H9 (cell line): ENCODE data around the gene INSL3. TPM values are rescaled to one million over a fixed set of nuclear protein-coding genes. Genes with fewer than 3 reads are reported as not detected.

Experiments used
- DNase-seq: peaks from one replicate; pipeline ENCODE4 v3.0.0-alpha.2; 2017
- H2AFZ ChIP-seq: one replicate; pipeline ENCODE4 v1.6.1; 2013; ENCODE audit warnings: mild to moderate bottlenecking, low read length, control low read depth, moderate library complexity
- H2AK5ac ChIP-seq: 2 replicates; pipeline ENCODE4 v1.6.1; 2013; ENCODE audit warnings: low read length, control low read depth, mixed read lengths; ENCODE audit not compliant: insufficient read length
- H2BK120ac ChIP-seq: one replicate; pipeline ENCODE4 v1.6.1; 2013; ENCODE audit warnings: low read depth, mild to moderate bottlenecking, low read length, control low read depth, inconsistent platforms; ENCODE audit not compliant: poor library complexity, severe bottlenecking
- H2BK12ac ChIP-seq: 2 replicates; pipeline ENCODE4 v1.6.1; 2013; ENCODE audit warnings: low read length, control low read depth, mixed read lengths, low read depth; ENCODE audit not compliant: insufficient read length
- H2BK15ac ChIP-seq: 2 replicates; pipeline ENCODE4 v1.6.1; 2013; ENCODE audit warnings: low read depth, low read length, control low read depth
- H2BK20ac ChIP-seq: one replicate; pipeline ENCODE4 v1.6.1; 2013; ENCODE audit warnings: low read depth, mild to moderate bottlenecking, low read length, control low read depth, inconsistent platforms; ENCODE audit not compliant: poor library complexity, severe bottlenecking
- H2BK5ac ChIP-seq: 2 replicates; pipeline ENCODE4 v1.6.1; 2013; ENCODE audit warnings: low read length, control low read depth, mixed read lengths; ENCODE audit not compliant: insufficient read length
- H3K14ac ChIP-seq: 2 replicates; pipeline ENCODE4 v1.6.1; 2013; ENCODE audit warnings: low read length, control low read depth; ENCODE audit not compliant: insufficient read depth
- H3K18ac ChIP-seq: 2 replicates; pipeline ENCODE4 v1.6.1; 2013; ENCODE audit warnings: low read depth, mild to moderate bottlenecking, mixed read lengths, low read length, control low read depth; ENCODE audit not compliant: insufficient read length
- H3K23ac ChIP-seq: 2 replicates; pipeline ENCODE4 v1.6.1; 2013; ENCODE audit warnings: low read length, control low read depth, mixed read lengths, low read depth; ENCODE audit not compliant: insufficient read length
- H3K23me2 ChIP-seq: 2 replicates; pipeline ENCODE4 v1.6.1; 2013; ENCODE audit warnings: low read depth, mild to moderate bottlenecking, mixed read lengths, low read length, control low read depth; ENCODE audit not compliant: insufficient read length, poor library complexity, severe bottlenecking
- H3K27ac ChIP-seq: 2 replicates; pipeline ENCODE4 v1.5.1; 2013; ENCODE audit warnings: low read length, control low read depth, mixed read lengths, low read depth; ENCODE audit not compliant: insufficient read length
- H3K27me3 ChIP-seq: 2 replicates; pipeline ENCODE4 v1.6.1; 2013; ENCODE audit warnings: low read length, control low read depth, inconsistent platforms; ENCODE audit not compliant: insufficient read depth
- H3K4ac ChIP-seq: 2 replicates; pipeline ENCODE4 v1.6.1; 2013; ENCODE audit warnings: low read depth, mild to moderate bottlenecking, control low read depth, inconsistent platforms, low read length, moderate library complexity
- H3K4me1 ChIP-seq: 2 replicates; pipeline ENCODE4 v1.6.1; 2013; ENCODE audit warnings: low read length, control low read depth, inconsistent platforms; ENCODE audit not compliant: insufficient read depth
- H3K4me2 ChIP-seq: 2 replicates; pipeline ENCODE4 v1.6.1; 2013; ENCODE audit warnings: low read length, control low read depth, mixed read lengths; ENCODE audit not compliant: insufficient read length, insufficient read depth
- H3K56ac ChIP-seq: 2 replicates; pipeline ENCODE4 v1.6.1; 2013; ENCODE audit warnings: low read depth, mild to moderate bottlenecking, mixed read lengths, low read length, control low read depth; ENCODE audit not compliant: insufficient read length
- H3K79me1 ChIP-seq: 2 replicates; pipeline ENCODE4 v1.6.1; 2013; ENCODE audit warnings: low read depth, mild to moderate bottlenecking, moderate library complexity, low read length, control low read depth, inconsistent platforms; ENCODE audit not compliant: insufficient read depth, poor library complexity, severe bottlenecking
- H3K79me2 ChIP-seq: 2 replicates; pipeline ENCODE4 v1.6.1; 2013; ENCODE audit warnings: low read length, control low read depth, inconsistent platforms; ENCODE audit not compliant: insufficient read depth
- H3K9ac ChIP-seq: 2 replicates; pipeline ENCODE4 v1.6.1; 2013; ENCODE audit warnings: low read length, control low read depth, mixed read lengths; ENCODE audit not compliant: insufficient read length; ENCODE audit errors: extremely low read depth
- H3K9me3 ChIP-seq: one replicate; pipeline ENCODE4 v1.6.1; 2013; ENCODE audit warnings: low read depth, low read length, inconsistent platforms; ENCODE audit not compliant: control insufficient read depth
- H3T11ph ChIP-seq: one replicate; pipeline ENCODE4 v1.6.1; 2013; ENCODE audit warnings: mild to moderate bottlenecking, low read length, control low read depth, inconsistent platforms
- H4K20me1 ChIP-seq: one replicate; pipeline ENCODE4 v1.6.1; 2013; ENCODE audit not compliant: control insufficient read depth, insufficient read length, insufficient read depth
- H4K5ac ChIP-seq: 2 replicates; pipeline ENCODE4 v1.6.1; 2013; ENCODE audit warnings: low read depth, mild to moderate bottlenecking, mixed read lengths, low read length, control low read depth; ENCODE audit not compliant: insufficient read length
- H4K8ac ChIP-seq: replicated peaks from 2 replicates; pipeline ENCODE4 v1.6.1; 2013; ENCODE audit warnings: low read length, control low read depth, mixed read lengths, low read depth; ENCODE audit not compliant: insufficient read length
- H4K91ac ChIP-seq: 2 replicates; pipeline ENCODE4 v1.6.1; 2013; ENCODE audit warnings: low read depth, mild to moderate bottlenecking, moderate library complexity, mixed read lengths, low read length, control low read depth; ENCODE audit not compliant: insufficient read length
- H3K27ac Mint-ChIP-seq, 3 experiments: 2 replicates in 2 of 3; 3 replicates in 1 of 3; pipeline ENCODE4 v1.8.0; 2020 to 2021; ENCODE audit warnings: mixed read lengths in 3 of 3, mild to moderate bottlenecking in 1 of 3, moderate library complexity in 1 of 3
- H3K27me3 Mint-ChIP-seq: 2 replicates; pipeline ENCODE4 v1.8.0; 2021; ENCODE audit warnings: low read depth, mild to moderate bottlenecking, moderate library complexity, mixed read lengths
- H3K36me3 Mint-ChIP-seq, 3 experiments: 2 replicates in 2 of 3; 3 replicates in 1 of 3; pipeline ENCODE4 v1.8.0; 2020 to 2021; ENCODE audit warnings: low read depth in 3 of 3, mixed read lengths in 3 of 3; ENCODE audit not compliant: insufficient read depth in 1 of 3
- H3K4me1 Mint-ChIP-seq, 2 experiments: 2 replicates each; pipeline ENCODE4 v1.8.0; 2020; ENCODE audit warnings: mixed read lengths in 2 of 2
- H3K4me3 Mint-ChIP-seq, 2 experiments: 2 replicates in 1 of 2; 3 replicates in 1 of 2; pipeline ENCODE4 v1.8.0; 2020 to 2021; ENCODE audit warnings: mild to moderate bottlenecking in 2 of 2, mixed read lengths in 2 of 2, moderate library complexity in 1 of 2
- H3K9me3 Mint-ChIP-seq, 2 experiments: 2 replicates in 1 of 2; 3 replicates in 1 of 2; pipeline ENCODE4 v1.8.0; 2020; ENCODE audit warnings: mild to moderate bottlenecking in 2 of 2, mixed read lengths in 2 of 2, moderate library complexity in 1 of 2
- WGBS: extraction: QIAGEN DNeasy Blood & Tissue Kit; methylation state at CpG from one replicate; pipeline ENCODE4 v1.1.7; 2013; ENCODE audit warnings: missing lambda C conversion rate, low lambda C conversion rate, mixed read lengths; ENCODE audit not compliant: insufficient read length; ENCODE audit errors: extremely low coverage; 5-methylcytosine and 5-hydroxymethylcytosine counted together
- total RNA-seq: library from RNA; stranded (reverse); gene quantifications from 2 replicates; pipeline ENCODE4 v1.2.1, GENCODE V29; 2021
- TF ChIP-seq, protein P1 (sequence below): fragments of 200-600 bp; sonication (generic); conservative IDR thresholded peaks from 3 replicates; pipeline ENCODE4 v1.8.0; 2021; ENCODE audit warnings: antibody characterized with exemption, mild to moderate bottlenecking

Gene INSL3
- total RNA-seq, 1 experiment from 2014 or later = 0.63 TPM

DNA sequence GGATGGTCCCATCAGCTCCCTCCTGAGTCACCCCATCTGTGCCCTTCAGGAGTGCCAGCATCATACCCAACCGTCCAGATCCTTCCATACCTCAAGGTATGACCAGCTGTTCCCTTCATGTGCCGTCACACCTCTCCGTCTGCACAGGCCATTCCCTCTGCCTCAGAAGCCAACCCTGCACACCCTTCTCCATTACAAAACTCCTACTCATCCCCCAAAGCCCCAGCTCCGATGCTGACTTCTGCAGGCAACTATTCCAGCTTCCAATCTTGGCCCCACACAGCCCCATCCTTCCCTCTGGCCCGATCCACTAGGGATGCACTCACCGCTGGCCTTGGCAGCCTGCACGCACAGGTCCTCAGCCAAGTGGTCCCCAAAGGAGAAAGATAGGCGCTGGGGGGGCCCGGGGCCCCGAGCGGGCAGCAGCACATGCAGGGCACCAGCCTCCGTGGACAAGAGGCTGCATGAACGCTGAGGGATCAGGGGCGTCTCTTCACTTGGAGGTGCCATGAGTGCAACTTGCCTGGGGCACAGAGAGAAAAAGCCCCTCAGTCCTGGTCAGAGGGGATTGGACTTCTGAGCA, 22.7 kb upstream of the INSL3 start:
- TF ChIP-seq, protein P1, sequence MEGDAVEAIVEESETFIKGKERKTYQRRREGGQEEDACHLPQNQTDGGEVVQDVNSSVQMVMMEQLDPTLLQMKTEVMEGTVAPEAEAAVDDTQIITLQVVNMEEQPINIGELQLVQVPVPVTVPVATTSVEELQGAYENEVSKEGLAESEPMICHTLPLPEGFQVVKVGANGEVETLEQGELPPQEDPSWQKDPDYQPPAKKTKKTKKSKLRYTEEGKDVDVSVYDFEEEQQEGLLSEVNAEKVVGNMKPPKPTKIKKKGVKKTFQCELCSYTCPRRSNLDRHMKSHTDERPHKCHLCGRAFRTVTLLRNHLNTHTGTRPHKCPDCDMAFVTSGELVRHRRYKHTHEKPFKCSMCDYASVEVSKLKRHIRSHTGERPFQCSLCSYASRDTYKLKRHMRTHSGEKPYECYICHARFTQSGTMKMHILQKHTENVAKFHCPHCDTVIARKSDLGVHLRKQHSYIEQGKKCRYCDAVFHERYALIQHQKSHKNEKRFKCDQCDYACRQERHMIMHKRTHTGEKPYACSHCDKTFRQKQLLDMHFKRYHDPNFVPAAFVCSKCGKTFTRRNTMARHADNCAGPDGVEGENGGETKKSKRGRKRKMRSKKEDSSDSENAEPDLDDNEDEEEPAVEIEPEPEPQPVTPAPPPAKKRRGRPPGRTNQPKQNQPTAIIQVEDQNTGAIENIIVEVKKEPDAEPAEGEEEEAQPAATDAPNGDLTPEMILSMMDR = no peak

More for the DNA sequence above, 22.7 kb upstream of the INSL3 start:
- H3K23ac ChIP-seq = no peak overlapping the region
- H3K9me3 ChIP-seq = no peaks in the 10 kb centered on the region
- H2AFZ ChIP-seq = no peak overlapping the region
- no peak overlapping the region for H3K4ac ChIP-seq
- Mint-ChIP-seq H3K9me3 (no peaks in the 10 kb centered on the region), H3K4me3 (peak overlapping the region in 1 of 2 experiments; percentile 54; a peak in 2 of 5 replicates), H3K27ac (peak overlapping the region in 1 of 3 experiments; percentile 53; a peak in 1 of 7 replicates), H3K27me3 (peaks cover 53% of the 10 kb centered on the region), H3K4me1 (peaks cover 6 to 21% of the 10 kb centered on the region in 2 experiments), H3K36me3 (no peaks in the 10 kb centered on the region; a peak in 1 of 7 replicates)
- H2BK20ac ChIP-seq = no peak overlapping the region
- no peak overlapping the region for H3K18ac ChIP-seq
- no CpG with 5 or more reads among the region's 14 CpGs for WGBS
- H3K56ac ChIP-seq = no peak overlapping the region
- H3K14ac ChIP-seq = no peak overlapping the region
- H2BK12ac ChIP-seq = no peak overlapping the region
- H3K4me1 ChIP-seq = no peaks in the 10 kb centered on the region
- no peak overlapping the region for H3K4me2 ChIP-seq
- no peak overlapping the region for H3K27ac ChIP-seq
- H4K20me1 ChIP-seq = no peaks in the 10 kb centered on the region
- H4K5ac ChIP-seq = no peak overlapping the region
- H4K8ac ChIP-seq = no peak overlapping the region
- no peaks in the 10 kb centered on the region for H3K79me2 ChIP-seq
- H2BK5ac ChIP-seq = no peak overlapping the region
- no peaks in the 10 kb centered on the region for H3K79me1 ChIP-seq
- H2BK15ac ChIP-seq = no peak overlapping the region
- no peaks in the 10 kb centered on the region for H3K27me3 ChIP-seq
- no peak overlapping the region for H3K9ac ChIP-seq
- H4K91ac ChIP-seq = no peak overlapping the region
- peaks cover 13% of the 10 kb centered on the region for H3K23me2 ChIP-seq
- no peak overlapping the region for H2BK120ac ChIP-seq
- H2AK5ac ChIP-seq = no peak overlapping the region
- H3T11ph ChIP-seq = no peak overlapping the region
- no peak for DNase-seq
